ENCODE measurements around the gene MED8.

MED8 gene

GRCh38 chr1:43420874-43421273 is 31.3 kb upstream of the MED8 start:
- no peaks in the 10 kb centered on the region for H3K36me3 ChIP-seq (ENCODE audit: insufficient read depth)
- no peaks in the 10 kb centered on the region for H3K27me3 ChIP-seq (ENCODE audit: insufficient read depth, low read depth)
- no peak overlapping the region for H3K4me3 ChIP-seq (IDR thresholded peaks at IDR 0.05; ENCODE audit: insufficient read depth, low read depth, low read length)
- H3K27ac ChIP-seq: no peak overlapping the region
- H3K79me2 ChIP-seq (ENCODE audit: insufficient read depth, low read depth): no peaks in the 10 kb centered on the region
- H3K4me1 ChIP-seq (ENCODE audit: low read depth, poor library complexity, severe bottlenecking): no peaks in the 10 kb centered on the region
- H3K4me2 ChIP-seq: no peak overlapping the region
- H4K20me1 ChIP-seq (ENCODE audit: insufficient read depth): no peaks in the 10 kb centered on the region
- no peak for TF ChIP-seq CTCF (conservative IDR thresholded peaks at IDR 0.05; ENCODE audit: low read depth, low read length)
- no peak overlapping the region for H2AFZ ChIP-seq (ENCODE audit: low read depth)
- no peak overlapping the region for H3K9ac ChIP-seq

GRCh38 chr1:43419627-43420425 is 30.2 kb upstream of the MED8 start:
- Histone ChIP-seq H3K4me3 (IDR thresholded peaks at IDR 0.05; ENCODE audit: insufficient read depth, low read depth, low read length) (no peak overlapping the region), H4K20me1 (ENCODE audit: insufficient read depth) (no peaks in the 10 kb centered on the region), H3K36me3 (ENCODE audit: insufficient read depth) (no peaks in the 10 kb centered on the region)

GRCh38 chr1:43418858-43419257 is 29.3 kb upstream of the MED8 start:
- H3K27me3 ChIP-seq (ENCODE audit: insufficient read depth, low read depth): no peaks in the 10 kb centered on the region
- no peak overlapping the region for H3K4me2 ChIP-seq
- H3K27ac ChIP-seq: no peak overlapping the region
- no peaks in the 10 kb centered on the region for H4K20me1 ChIP-seq (ENCODE audit: insufficient read depth)
- H3K79me2 ChIP-seq (ENCODE audit: insufficient read depth, low read depth): no peaks in the 10 kb centered on the region
- H2AFZ ChIP-seq (ENCODE audit: low read depth): no peak overlapping the region
- H3K4me3 ChIP-seq (IDR thresholded peaks at IDR 0.05; ENCODE audit: insufficient read depth, low read depth, low read length): no peak overlapping the region
- no peaks in the 10 kb centered on the region for H3K36me3 ChIP-seq (ENCODE audit: insufficient read depth)
- H3K4me1 ChIP-seq (ENCODE audit: low read depth, poor library complexity, severe bottlenecking): no peaks in the 10 kb centered on the region
- H3K9ac ChIP-seq: no peak overlapping the region
- TF ChIP-seq CTCF (conservative IDR thresholded peaks at IDR 0.05; ENCODE audit: low read depth, low read length): no peak

More at GRCh38 chr1:43419627-43420425, 30.2 kb upstream of the MED8 start:
- no peak overlapping the region for H2AFZ ChIP-seq (ENCODE audit: low read depth)
- H3K4me1 ChIP-seq (ENCODE audit: low read depth, poor library complexity, severe bottlenecking): no peaks in the 10 kb centered on the region
- H3K27me3 ChIP-seq (ENCODE audit: insufficient read depth, low read depth): no peaks in the 10 kb centered on the region
- no peak overlapping the region for H3K9ac ChIP-seq
- no peaks in the 10 kb centered on the region for H3K79me2 ChIP-seq (ENCODE audit: insufficient read depth, low read depth)
- TF ChIP-seq CTCF (conservative IDR thresholded peaks at IDR 0.05; ENCODE audit: low read depth, low read length): no peak
- H3K4me2 ChIP-seq: no peak overlapping the region
- no peak overlapping the region for H3K27ac ChIP-seq

GRCh38 chr1:43415901-43416300 is 26.3 kb upstream of the MED8 start:
- no peak overlapping the region for H3K4me2 ChIP-seq
- no peaks in the 10 kb centered on the region for H3K36me3 ChIP-seq (ENCODE audit: insufficient read depth)
- no peaks in the 10 kb centered on the region for H3K4me1 ChIP-seq (ENCODE audit: low read depth, poor library complexity, severe bottlenecking)
- no peaks in the 10 kb centered on the region for H3K79me2 ChIP-seq (ENCODE audit: insufficient read depth, low read depth)
- no peak for TF ChIP-seq CTCF (conservative IDR thresholded peaks at IDR 0.05; ENCODE audit: low read depth, low read length)
- H2AFZ ChIP-seq (ENCODE audit: low read depth): no peak overlapping the region
- no peaks in the 10 kb centered on the region for H3K27me3 ChIP-seq (ENCODE audit: insufficient read depth, low read depth)
- H4K20me1 ChIP-seq (ENCODE audit: insufficient read depth): no peaks in the 10 kb centered on the region
- H3K4me3 ChIP-seq (IDR thresholded peaks at IDR 0.05; ENCODE audit: insufficient read depth, low read depth, low read length): no peak overlapping the region
- H3K27ac ChIP-seq: no peak overlapping the region
- no peak overlapping the region for H3K9ac ChIP-seq

Measured in KMS-11 (cell line).